Measurements from ENCODE around the gene SLCO2B1. TPM values are rescaled to one million over a fixed set of nuclear protein-coding genes. Genes with fewer than 3 reads are reported as not detected.

The SLCO2B1 gene
- polyA plus RNA-seq, 1 donor: 81.4 TPM

- Histone ChIP-seq H3K27ac (ENCODE audit: low read length) (no peak overlapping the region), H3K4me1 (ENCODE audit: control insufficient read depth, insufficient read depth, low read length) (peaks cover 57% of the 10 kb centered on the region), H3K9me3 (ENCODE audit: control insufficient read depth, low read depth, low read length) (no peaks in the 10 kb centered on the region), H3K4me3 (ENCODE audit: low read length) (no peak overlapping the region), H3K27me3 (ENCODE audit: control insufficient read depth, insufficient read depth, low read length) (no peaks in the 10 kb centered on the region), H3K36me3 (ENCODE audit: control insufficient read depth, insufficient read depth, low read length) (no peaks in the 10 kb centered on the region)
- no peak for DNase-seq
- no CpG with 5 or more reads among the region's 3 CpGs for WGBS (ENCODE audit: insufficient coverage, low lambda C conversion rate)
Observed at GRCh38 chr11:75144716-75145014, 6.2 kb upstream of the SLCO2B1 start.

- DNase-seq: peak in 1 of 2 donors; percentile 14
- H3K4me1 ChIP-seq (ENCODE audit: control insufficient read depth, insufficient read depth, low read length): peaks cover 62% of the 10 kb centered on the region
Observed at GRCh38 chr11:75145196-75145971, 5.5 kb upstream of the SLCO2B1 start.

GRCh38 chr11:75145972-75146519, 4.9 kb upstream of the SLCO2B1 start:
- H3K9me3 ChIP-seq (ENCODE audit: control insufficient read depth, low read depth, low read length): no peaks in the 10 kb centered on the region
- WGBS (ENCODE audit: insufficient coverage, low lambda C conversion rate): 0% methylated on average over 1 of the region's 6 CpGs

More at GRCh38 chr11:75145196-75145971, 5.5 kb upstream of the SLCO2B1 start:
- Histone ChIP-seq H3K36me3 (ENCODE audit: control insufficient read depth, insufficient read depth, low read length) (no peaks in the 10 kb centered on the region), H3K4me3 (ENCODE audit: low read length) (no peak overlapping the region), H3K27ac (ENCODE audit: low read length) (peak overlapping the region; percentile 80), H3K27me3 (ENCODE audit: control insufficient read depth, insufficient read depth, low read length) (no peaks in the 10 kb centered on the region), H3K9me3 (ENCODE audit: control insufficient read depth, low read depth, low read length) (no peaks in the 10 kb centered on the region)
- no CpG with 5 or more reads among the region's 9 CpGs for WGBS (ENCODE audit: insufficient coverage, low lambda C conversion rate)

GRCh38 chr11:75146711-75147110, 4.2 kb upstream of the SLCO2B1 start:
- H3K27me3 ChIP-seq (ENCODE audit: control insufficient read depth, insufficient read depth, low read length): no peaks in the 10 kb centered on the region
- H3K36me3 ChIP-seq (ENCODE audit: control insufficient read depth, insufficient read depth, low read length): no peaks in the 10 kb centered on the region
- peak overlapping the region; percentile 80 for H3K27ac ChIP-seq (ENCODE audit: low read length)
- no peak overlapping the region for H3K4me3 ChIP-seq (ENCODE audit: low read length)
- H3K4me1 ChIP-seq (ENCODE audit: control insufficient read depth, insufficient read depth, low read length): peaks cover 69% of the 10 kb centered on the region
- no peaks in the 10 kb centered on the region for H3K9me3 ChIP-seq (ENCODE audit: control insufficient read depth, low read depth, low read length)
- peak in 1 of 2 donors; percentile 48 for DNase-seq
- 50% methylated on average over 1 of the region's 5 CpGs for whole genome bisulfite sequencing (ENCODE audit: insufficient coverage, low lambda C conversion rate)

More at GRCh38 chr11:75145972-75146519, 4.9 kb upstream of the SLCO2B1 start:
- no peak overlapping the region for H3K4me3 ChIP-seq (ENCODE audit: low read length)
- DNase-seq: peak; percentile 63 to 85
- H3K36me3 ChIP-seq (ENCODE audit: control insufficient read depth, insufficient read depth, low read length): no peaks in the 10 kb centered on the region
- H3K27me3 ChIP-seq (ENCODE audit: control insufficient read depth, insufficient read depth, low read length): no peaks in the 10 kb centered on the region
- peak overlapping the region; percentile 80 for H3K27ac ChIP-seq (ENCODE audit: low read length)
- H3K4me1 ChIP-seq (ENCODE audit: control insufficient read depth, insufficient read depth, low read length): peaks cover 63% of the 10 kb centered on the region

GRCh38 chr11:75147191-75147874, 3.6 kb upstream of the SLCO2B1 start:
- H3K27ac ChIP-seq (ENCODE audit: low read length): peak overlapping the region; percentile 80
- WGBS (ENCODE audit: insufficient coverage, low lambda C conversion rate): no CpG with 5 or more reads among the region's 7 CpGs
- no peaks in the 10 kb centered on the region for H3K36me3 ChIP-seq (ENCODE audit: control insufficient read depth, insufficient read depth, low read length)
- peaks cover 76% of the 10 kb centered on the region for H3K4me1 ChIP-seq (ENCODE audit: control insufficient read depth, insufficient read depth, low read length)
- no peaks in the 10 kb centered on the region for H3K9me3 ChIP-seq (ENCODE audit: control insufficient read depth, low read depth, low read length)
- H3K4me3 ChIP-seq (ENCODE audit: low read length): no peak overlapping the region
- DNase-seq: peak in 1 of 2 donors; percentile 43
- no peaks in the 10 kb centered on the region for H3K27me3 ChIP-seq (ENCODE audit: control insufficient read depth, insufficient read depth, low read length)

GRCh38 chr11:75147875-75148263, 3.0 kb upstream of the SLCO2B1 start:
- H3K4me1 ChIP-seq (ENCODE audit: control insufficient read depth, insufficient read depth, low read length): peaks cover 81% of the 10 kb centered on the region
- peak overlapping the region; percentile 80 for H3K27ac ChIP-seq (ENCODE audit: low read length)

GRCh38 chr11:75148436-75148983, 2.4 kb upstream of the SLCO2B1 start:
- WGBS (ENCODE audit: insufficient coverage, low lambda C conversion rate): no CpG with 5 or more reads among the region's 6 CpGs
- peaks cover 87% of the 10 kb centered on the region for H3K4me1 ChIP-seq (ENCODE audit: control insufficient read depth, insufficient read depth, low read length)

More at GRCh38 chr11:75147875-75148263, 3.0 kb upstream of the SLCO2B1 start:
- no peaks in the 10 kb centered on the region for H3K36me3 ChIP-seq (ENCODE audit: control insufficient read depth, insufficient read depth, low read length)
- WGBS (ENCODE audit: insufficient coverage, low lambda C conversion rate): no CpG with 5 or more reads among the region's 9 CpGs
- H3K4me3 ChIP-seq (ENCODE audit: low read length): no peak overlapping the region
- H3K9me3 ChIP-seq (ENCODE audit: control insufficient read depth, low read depth, low read length): no peaks in the 10 kb centered on the region
- H3K27me3 ChIP-seq (ENCODE audit: control insufficient read depth, insufficient read depth, low read length): no peaks in the 10 kb centered on the region
- DNase-seq: peak in 1 of 2 donors; percentile 20

GRCh38 chr11:75149766-75150465, 991 bp upstream of the SLCO2B1 start:
- H3K4me1 ChIP-seq (ENCODE audit: control insufficient read depth, insufficient read depth, low read length): peaks cover 97% of the 10 kb centered on the region

More at GRCh38 chr11:75148436-75148983, 2.4 kb upstream of the SLCO2B1 start:
- H3K27me3 ChIP-seq (ENCODE audit: control insufficient read depth, insufficient read depth, low read length): no peaks in the 10 kb centered on the region
- no peak for DNase-seq
- no peak overlapping the region for H3K27ac ChIP-seq (ENCODE audit: low read length)
- H3K36me3 ChIP-seq (ENCODE audit: control insufficient read depth, insufficient read depth, low read length): no peaks in the 10 kb centered on the region
- no peak overlapping the region for H3K4me3 ChIP-seq (ENCODE audit: low read length)
- no peaks in the 10 kb centered on the region for H3K9me3 ChIP-seq (ENCODE audit: control insufficient read depth, low read depth, low read length)

GRCh38 chr11:75151346-75152047, 590 bp downstream of the SLCO2B1 start:
- Histone ChIP-seq H3K9me3 (ENCODE audit: control insufficient read depth, low read depth, low read length) (no peaks in the 10 kb centered on the region), H3K4me3 (ENCODE audit: low read length) (peak overlapping the region; percentile 29), H3K27ac (ENCODE audit: low read length) (peak overlapping the region; percentile 96), H3K4me1 (ENCODE audit: control insufficient read depth, insufficient read depth, low read length) (peaks cover 96% of the 10 kb centered on the region), H3K27me3 (ENCODE audit: control insufficient read depth, insufficient read depth, low read length) (no peaks in the 10 kb centered on the region), H3K36me3 (ENCODE audit: control insufficient read depth, insufficient read depth, low read length) (no peaks in the 10 kb centered on the region)
- peak; percentile 56 to 82 for DNase-seq
- 26% methylated on average over 5 of the region's 13 CpGs for WGBS (ENCODE audit: insufficient coverage, low lambda C conversion rate)

More at GRCh38 chr11:75149766-75150465, 991 bp upstream of the SLCO2B1 start:
- H3K27me3 ChIP-seq (ENCODE audit: control insufficient read depth, insufficient read depth, low read length): no peaks in the 10 kb centered on the region
- no peaks in the 10 kb centered on the region for H3K9me3 ChIP-seq (ENCODE audit: control insufficient read depth, low read depth, low read length)
- no peak overlapping the region for H3K4me3 ChIP-seq (ENCODE audit: low read length)
- H3K27ac ChIP-seq (ENCODE audit: low read length): peak overlapping the region; percentile 96
- no CpG with 5 or more reads among the region's 4 CpGs for WGBS (ENCODE audit: insufficient coverage, low lambda C conversion rate)
- no peaks in the 10 kb centered on the region for H3K36me3 ChIP-seq (ENCODE audit: control insufficient read depth, insufficient read depth, low read length)
- peak in 1 of 2 donors; percentile 79 for DNase-seq
